HL-60 (cell line): Measurements from ENCODE around the gene TRIM44.

Experiments
- CTCF ChIP-seq: IDR thresholded peaks from one replicate; pipeline ENCODE4 v1.5.1; 2011; ENCODE audit warnings: low read length, control low read depth, inconsistent platforms; ENCODE audit not compliant: insufficient read depth
- POLR2AphosphoS5 ChIP-seq: IDR thresholded peaks from 2 replicates; pipeline ENCODE4 v1.6.1; 2012; ENCODE audit warnings: low read depth

- TF ChIP-seq POLR2AphosphoS5, result no peak
- no peak for TF ChIP-seq CTCF
Measured at GRCh38 chr11:35814081-35814695, 151.6 kb downstream of the TRIM44 start.
